GM23338 (cell line): ENCODE results near the gene SEMA3E. TPM values are rescaled to one million over a fixed set of nuclear protein-coding genes. Genes with fewer than 3 reads are reported as not detected.

Experiments used
- ATAC-seq: fragments of 200-7000 bp; cut with Tn5 transposase; 3 replicates; pipeline ENCODE4 v1.9.1; 2020
- DNase-seq: peaks from one replicate; pipeline ENCODE4 v3.0.0-alpha.2; 2015; ENCODE audit warnings: low spot score
- H2AFZ ChIP-seq: fragments of 200-600 bp; sonication (generic); 2 replicates; pipeline ENCODE4 v1.8.0; 2016; ENCODE audit warnings: antibody characterized with exemption, mild to moderate bottlenecking, moderate library complexity
- H3F3A ChIP-seq: fragments of 200-600 bp; sonication (generic); replicated peaks from 2 replicates; pipeline ENCODE4 v1.8.0; 2017; ENCODE audit warnings: antibody characterized with exemption, mixed run types, low read depth
- H3K27ac ChIP-seq: fragments of 200-600 bp; sonication (generic); 2 replicates; pipeline ENCODE4 v1.6.1; 2016; ENCODE audit warnings: low read depth
- H3K27me3 ChIP-seq: fragments of 200-600 bp; sonication (generic); 2 replicates; pipeline ENCODE4 v1.8.0; 2016; ENCODE audit warnings: mild to moderate bottlenecking, mixed run types, moderate library complexity; ENCODE audit not compliant: insufficient read depth
- H3K36me3 ChIP-seq: fragments of 200-600 bp; sonication (generic); 2 replicates; pipeline ENCODE4 v1.8.0; 2016; ENCODE audit warnings: mild to moderate bottlenecking; ENCODE audit not compliant: insufficient read depth
- H3K4me1 ChIP-seq: fragments of 200-600 bp; sonication (generic); 2 replicates; pipeline ENCODE4 v1.8.0; 2016; ENCODE audit warnings: mild to moderate bottlenecking, moderate library complexity; ENCODE audit not compliant: insufficient read depth
- H3K4me2 ChIP-seq: fragments of 200-600 bp; sonication (generic); 2 replicates; pipeline ENCODE4 v1.7.1; 2017; ENCODE audit warnings: mixed run types
- H3K4me3 ChIP-seq: fragments of 200-600 bp; sonication (generic); 2 replicates; pipeline ENCODE4 v1.6.1; 2016; ENCODE audit warnings: mixed run types
- H3K79me2 ChIP-seq: fragments of 200-600 bp; sonication (generic); replicated peaks from 2 replicates; pipeline ENCODE4 v1.8.0; 2017; ENCODE audit warnings: mild to moderate bottlenecking; ENCODE audit not compliant: insufficient read depth
- H3K9me2 ChIP-seq: fragments of 200-600 bp; sonication (generic); 2 replicates; pipeline ENCODE4 v1.8.0; 2017; ENCODE audit not compliant: insufficient read depth
- H4K20me1 ChIP-seq: fragments of 200-600 bp; sonication (generic); replicated peaks from 2 replicates; pipeline ENCODE4 v1.8.0; 2017; ENCODE audit warnings: mild to moderate bottlenecking; ENCODE audit not compliant: insufficient read depth
- H3K27ac Mint-ChIP-seq: 2 replicates; pipeline ENCODE4 v1.8.0; 2020; ENCODE audit warnings: inconsistent platforms, mild to moderate bottlenecking, moderate library complexity, mixed read lengths
- H3K27me3 Mint-ChIP-seq: 3 replicates; pipeline ENCODE4 v1.8.0; 2022; ENCODE audit warnings: low read depth, mild to moderate bottlenecking, moderate library complexity, mixed read lengths, inconsistent platforms; ENCODE audit not compliant: insufficient read depth, poor library complexity
- H3K36me3 Mint-ChIP-seq: 3 replicates; pipeline ENCODE4 v1.8.0; 2021; ENCODE audit warnings: low read depth, mild to moderate bottlenecking, inconsistent platforms, moderate library complexity, mixed read lengths
- H3K4me1 Mint-ChIP-seq: 3 replicates; pipeline ENCODE4 v1.8.0; 2020; ENCODE audit warnings: mild to moderate bottlenecking, inconsistent platforms, mixed read lengths
- H3K4me3 Mint-ChIP-seq: 3 replicates; pipeline ENCODE4 v1.8.0; 2021; ENCODE audit warnings: moderate library complexity, mild to moderate bottlenecking, inconsistent platforms, mixed read lengths
- H3K9me3 Mint-ChIP-seq: 3 replicates; pipeline ENCODE4 v1.8.0; 2020; ENCODE audit warnings: moderate library complexity, mild to moderate bottlenecking, inconsistent platforms, mixed read lengths
- CREB1 ChIP-seq: fragments of 250-450 bp; sonication (Bioruptor Pico); IDR thresholded peaks from 2 replicates; pipeline ENCODE4 v1.5.0; 2020; ENCODE audit warnings: low read depth, mild to moderate bottlenecking, moderate library complexity
- CTCF ChIP-seq, 2 experiments: fragments of 200-600 bp in 1 of 2; sonication (generic) in 1 of 2; conservative IDR thresholded peaks; 2 replicates each; pipeline versions ENCODE4 v1.5.1 to v1.6.1; 2016 to 2017; ENCODE audit warnings: antibody characterized with exemption in 2 of 2, low read depth in 2 of 2, mild to moderate bottlenecking in 2 of 2, moderate library complexity in 1 of 2
- POLR2AphosphoS5 ChIP-seq: IDR thresholded peaks from 2 replicates; pipeline ENCODE4 v1.6.1; 2016; ENCODE audit warnings: antibody characterized with exemption, low read depth
- REST ChIP-seq: IDR thresholded peaks from one replicate; pipeline ENCODE4 v1.6.1; 2018; ENCODE audit warnings: antibody characterized with exemption; ENCODE audit not compliant: unreplicated experiment
- STAT1 ChIP-seq: IDR thresholded peaks from one replicate; pipeline ENCODE4 v1.6.1; 2016; ENCODE audit warnings: antibody characterized with exemption; ENCODE audit not compliant: unreplicated experiment
- long read RNA-seq: library from polyadenylated mRNA; unstranded; transcript quantifications from one replicate; pipeline ENCODE4 v2.0.0, GENCODE V29; 2020; ENCODE audit not compliant: unreplicated experiment
- polyA plus RNA-seq: library from polyadenylated mRNA; unstranded; fragments of >200 nt; fragmentation: Nextera tagmentation; extraction: Ambion mirVana; gene quantifications from 2 replicates; pipeline ENCODE4 v1.2.1, GENCODE V29; 2016
- total RNA-seq: library from RNA; depleted of rRNA; stranded (reverse); fragments of >200 nt; shearing (Covaris generic); gene quantifications from 2 replicates; pipeline ENCODE4 v1.2.3, GENCODE V29; 2014; rRNA removed

The SEMA3E gene
- 5.4 and 12.4 TPM in 2 replicates for total RNA-seq
- polyA plus RNA-seq = 15.4 and 15.7 TPM in 2 replicates
- long read RNA-seq, full-length matches to known transcripts = 1 of 2 reads
- long read RNA-seq, partial matches to known transcripts = 0 of 2 reads
- long read RNA-seq, other reads (novel, unspliced or antisense) = 1 of 2 reads

GRCh38 chr7:83648464-83649241, at the start of gene SEMA3E:
Gene SEMA3E (minus strand): TSS chr7:83649139.
- no peaks in the 10 kb centered on the region for H3K9me3 Mint-ChIP-seq
- no peaks in the 10 kb centered on the region for H3K36me3 Mint-ChIP-seq
- Histone ChIP-seq H3K27me3 (no peaks in the 10 kb centered on the region), H3K9me2 (no peaks in the 10 kb centered on the region), H4K20me1 (no peaks in the 10 kb centered on the region), H3K36me3 (no peaks in the 10 kb centered on the region), H3K79me2 (no peaks in the 10 kb centered on the region), H3K4me3 (peak within 1 kb of the TSS; percentile 56), H3K4me1 (peaks cover 23% of the 10 kb centered on the region), H3K27ac (no peak within 1 kb of the TSS), H3K4me2 (peak within 1 kb of the TSS; percentile 78), H2AFZ (peak within 1 kb of the TSS; percentile 83), H3F3A (no peaks in the 10 kb centered on the region)
- TF ChIP-seq REST = no peak
- no peak for TF ChIP-seq STAT1
- no peak for TF ChIP-seq POLR2AphosphoS5
- no peak for TF ChIP-seq CREB1 (CRISPR knock-in tag)
- TF ChIP-seq CTCF (conservative IDR thresholded peaks at IDR 0.05; ENCODE audit: low read depth in 2 of 2) = peak; percentile 27 to 37; a peak in 3 of 4 replicates
- peak; percentile 79 for DNase-seq
- peak within 1 kb of the TSS; percentile 78 for H3K4me3 Mint-ChIP-seq
- ATAC-seq = peak; percentile 92
- peaks cover 28% of the 10 kb centered on the region for H3K4me1 Mint-ChIP-seq
- H3K27me3 Mint-ChIP-seq = peaks cover 4% of the 10 kb centered on the region
- H3K27ac Mint-ChIP-seq = 0 out of 2 replicates have a peak within 1 kb of the TSS, but pooled peaks have one; percentile 5

GRCh38 chr7:83697804-83698530, 49.0 kb upstream of the SEMA3E start:
- no peak overlapping the region for H3K27ac Mint-ChIP-seq
- H3K4me3 Mint-ChIP-seq = no peak overlapping the region
- DNase-seq (no peak), ATAC-seq (no peak)
- no peak overlapping the region for H3K4me2 ChIP-seq
- no peak overlapping the region for H3K27ac ChIP-seq
- H3K9me3 Mint-ChIP-seq = no peaks in the 10 kb centered on the region
- H3K36me3 Mint-ChIP-seq = peaks cover 5% of the 10 kb centered on the region; the same call in 2 of the 3 replicates
- no peak for TF ChIP-seq POLR2AphosphoS5
- H3K9me2 ChIP-seq = no peaks in the 10 kb centered on the region
- H3K27me3 Mint-ChIP-seq = peaks cover 51% of the 10 kb centered on the region
- H3K4me1 Mint-ChIP-seq = peaks cover 45% of the 10 kb centered on the region
- no peak overlapping the region for H3K4me3 ChIP-seq
- no peaks in the 10 kb centered on the region for H4K20me1 ChIP-seq
- no peaks in the 10 kb centered on the region for H3F3A ChIP-seq
- peaks cover 30% of the 10 kb centered on the region for H3K4me1 ChIP-seq
- peaks cover 70% of the 10 kb centered on the region for H3K27me3 ChIP-seq
- no peaks in the 10 kb centered on the region for H3K36me3 ChIP-seq
- H2AFZ ChIP-seq = no peak overlapping the region
- no peaks in the 10 kb centered on the region for H3K79me2 ChIP-seq
